IMR-90 (cell line): ENCODE results near the gene SLC39A11. TPM values are rescaled to one million over a fixed set of nuclear protein-coding genes. Genes with fewer than 3 reads are reported as not detected.

Experiments used
- BHLHE40 ChIP-seq: fragments of 150-350 bp; IDR thresholded peaks from 2 replicates; pipeline ENCODE4 v1.6.1; 2016; ENCODE audit warnings: mild to moderate bottlenecking, low read depth, low read length
- USF2 ChIP-seq: fragments of 150-350 bp; IDR thresholded peaks from 2 replicates; pipeline ENCODE4 v1.6.1; 2017; ENCODE audit warnings: mild to moderate bottlenecking, antibody characterized with exemption, low read length, low read depth
- polyA plus RNA-seq, 3 experiments: library from polyadenylated mRNA; depleted of rRNA; stranded (reverse); fragments of >200 nt; gene quantifications; 2 replicates each; pipeline ENCODE4 v1.2.3, GENCODE V29; 2012; ENCODE audit warnings: low replicate concordance in 1 of 3
- total RNA-seq: library from RNA; depleted of rRNA; stranded (reverse); fragments of >200 nt; gene quantifications from 2 replicates; pipeline ENCODE4 v1.2.3, GENCODE V29; 2012

SLC39A11 gene
- total and polyA plus RNA-seq, 2 of the 4 experiments (the other 2 are of a cell fraction): 8.8 to 14.3 TPM

GRCh38 chr17:73071066-73071999 lies 21.2 kb downstream of the SLC39A11 start (continued):
- no peak for TF ChIP-seq USF2
- peak; percentile 27; the same call in 1 of the 2 replicates for TF ChIP-seq BHLHE40
